Esophagus squamous epithelium (tissue), 5 donors: ENCODE data around the gene KIAA0319L. TPM values are rescaled to one million over a fixed set of nuclear protein-coding genes. Genes with fewer than 3 reads are reported as not detected.

ENCODE experiments used
- DNase-seq: peaks from one replicate; lab custom pipeline; 2025; lab: John Stamatoyannopoulos, UW
- H3K27ac ChIP-seq, 4 donors: fragments of 200-600 bp; sonication (generic); one replicate each; pipeline ENCODE4 v1.5.1; 2016 to 2019; ENCODE audit warnings: mild to moderate bottlenecking in 1 of 4
- H3K27me3 ChIP-seq, 4 donors: fragments of 200-600 bp; sonication (generic); 1 replicate in 3 of 4; 2 replicates in 1 of 4; pipeline versions ENCODE4 v1.5.1 to v1.6.0; 2017 to 2021; ENCODE audit warnings: antibody characterized with exemption in 1 of 4
- H3K36me3 ChIP-seq, 3 donors: fragments of 200-600 bp; sonication (generic); one replicate each; pipeline ENCODE4 v1.5.1; 2016 to 2019
- H3K4me1 ChIP-seq, 3 donors: fragments of 200-600 bp; sonication (generic); one replicate each; pipeline ENCODE4 v1.5.1; 2017 to 2019
- H3K4me3 ChIP-seq, 4 donors: fragments of 200-600 bp; sonication (generic); 1 replicate in 3 of 4; 2 replicates in 1 of 4; pipeline ENCODE4 v1.5.1; 2016 to 2019; ENCODE audit warnings: mild to moderate bottlenecking in 2 of 4, moderate library complexity in 1 of 4
- H3K9me3 ChIP-seq, 3 donors: fragments of 200-600 bp; sonication (generic); one replicate each; pipeline ENCODE4 v1.5.1; 2016 to 2019
- POLR2A ChIP-seq, 4 donors: fragments of 450-650 bp; IDR thresholded peaks; one replicate each; pipeline ENCODE4 v1.6.1; 2017; ENCODE audit warnings: antibody characterized with exemption in 4 of 4, mild to moderate bottlenecking in 4 of 4, moderate library complexity in 3 of 4
- WGBS, 2 donors: methylation state at CpG; one replicate each; pipeline ENCODE4 v1.1.5; 2018; 5-methylcytosine and 5-hydroxymethylcytosine counted together
- intact Hi-C: fragments of 100-400 bp; cut with DNase I; formaldehyde crosslinking; loops from one replicate; pipeline ENCODE4 v1.15.0; 2022
- total RNA-seq, 4 donors: library from RNA; depleted of rRNA; stranded (reverse); fragments of >200 nt; gene quantifications; one replicate each; pipeline ENCODE4 v1.1.0, GENCODE V29; 2016
- TF ChIP-seq, protein P1 (sequence below), 6 experiments: fragments of 450-650 bp in 4 of 6; fragments of 200-600 bp in 2 of 6; sonication (generic) in 2 of 6; IDR thresholded peaks; one replicate each; pipeline ENCODE4 v1.5.1; 2016 to 2019; ENCODE audit warnings: antibody characterized with exemption in 6 of 6, mild to moderate bottlenecking in 4 of 6, moderate library complexity in 4 of 6
- donor health status: DM: yes; HTN: yes; CAD: no.

Gene KIAA0319L
- total RNA-seq, 4 donors from 2014 or later: 24.8 to 53.4 (median 28.4) TPM

DNA sequence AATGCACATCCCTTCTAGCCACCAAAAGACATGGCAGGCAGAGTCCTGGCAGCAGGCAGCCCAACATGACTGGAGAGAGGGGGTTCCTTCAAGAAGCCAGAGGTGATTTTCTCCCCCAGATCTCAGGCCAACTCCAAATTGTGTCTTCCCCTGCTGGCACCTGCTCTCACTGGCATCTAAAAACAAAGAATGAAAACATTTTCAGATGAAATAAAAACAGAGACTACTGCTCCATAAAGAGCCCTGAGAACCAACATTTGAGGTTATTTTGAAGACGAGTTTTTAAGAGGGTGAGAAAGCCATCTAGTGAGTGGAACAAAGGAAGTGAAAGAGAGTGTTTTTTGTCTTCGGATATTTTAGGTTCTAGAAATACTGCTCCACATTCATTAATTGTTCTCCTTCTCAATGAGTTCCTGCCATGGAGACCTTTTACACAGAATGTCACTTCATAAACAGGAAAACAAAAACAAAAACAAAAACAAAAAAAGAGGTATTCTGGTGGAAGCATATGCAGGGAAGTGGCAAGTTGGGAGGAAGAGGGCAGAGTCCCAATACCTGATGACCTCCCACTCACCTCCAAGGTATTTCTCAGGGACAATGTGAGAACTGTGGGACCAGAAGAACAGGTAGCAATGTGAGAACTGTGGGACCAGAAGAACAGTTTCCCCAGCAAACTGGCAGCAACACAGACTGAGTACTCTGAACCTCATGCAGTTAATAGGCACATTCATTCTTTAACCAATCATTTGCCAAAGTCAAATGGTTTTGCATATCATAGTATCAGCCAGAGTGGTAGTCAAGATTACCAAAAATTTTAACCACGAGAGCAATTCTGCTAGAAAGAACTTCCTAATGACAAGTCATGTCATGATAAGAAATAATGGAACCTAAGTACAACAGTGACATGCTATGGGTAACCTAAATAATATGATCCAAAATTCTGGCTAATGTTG lies 50.0 kb downstream of the KIAA0319L start:
- intact Hi-C loops: no loop called here
- H3K4me3 ChIP-seq: no peak overlapping the region
- peaks cover 0 to 10% (median 0%) of the 10 kb centered on the region in 3 donors for H3K36me3 ChIP-seq
- peak overlapping the region in 2 of 4 donors; percentile 1 to 45 for H3K27ac ChIP-seq
- no peak for DNase-seq
- no peaks in the 10 kb centered on the region for H3K9me3 ChIP-seq
- no peaks in the 10 kb centered on the region for H3K27me3 ChIP-seq
- H3K4me1 ChIP-seq: peaks cover 6 to 43% (median 22%) of the 10 kb centered on the region in 3 donors
- TF ChIP-seq, protein P1, sequence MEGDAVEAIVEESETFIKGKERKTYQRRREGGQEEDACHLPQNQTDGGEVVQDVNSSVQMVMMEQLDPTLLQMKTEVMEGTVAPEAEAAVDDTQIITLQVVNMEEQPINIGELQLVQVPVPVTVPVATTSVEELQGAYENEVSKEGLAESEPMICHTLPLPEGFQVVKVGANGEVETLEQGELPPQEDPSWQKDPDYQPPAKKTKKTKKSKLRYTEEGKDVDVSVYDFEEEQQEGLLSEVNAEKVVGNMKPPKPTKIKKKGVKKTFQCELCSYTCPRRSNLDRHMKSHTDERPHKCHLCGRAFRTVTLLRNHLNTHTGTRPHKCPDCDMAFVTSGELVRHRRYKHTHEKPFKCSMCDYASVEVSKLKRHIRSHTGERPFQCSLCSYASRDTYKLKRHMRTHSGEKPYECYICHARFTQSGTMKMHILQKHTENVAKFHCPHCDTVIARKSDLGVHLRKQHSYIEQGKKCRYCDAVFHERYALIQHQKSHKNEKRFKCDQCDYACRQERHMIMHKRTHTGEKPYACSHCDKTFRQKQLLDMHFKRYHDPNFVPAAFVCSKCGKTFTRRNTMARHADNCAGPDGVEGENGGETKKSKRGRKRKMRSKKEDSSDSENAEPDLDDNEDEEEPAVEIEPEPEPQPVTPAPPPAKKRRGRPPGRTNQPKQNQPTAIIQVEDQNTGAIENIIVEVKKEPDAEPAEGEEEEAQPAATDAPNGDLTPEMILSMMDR (IDR thresholded peaks at IDR 0.05): no peak
- TF ChIP-seq POLR2A (IDR thresholded peaks at IDR 0.05): no peak
- WGBS, 2 donors: 55 to 57% methylated on average over 3 of the region's 3 CpGs

DNA sequence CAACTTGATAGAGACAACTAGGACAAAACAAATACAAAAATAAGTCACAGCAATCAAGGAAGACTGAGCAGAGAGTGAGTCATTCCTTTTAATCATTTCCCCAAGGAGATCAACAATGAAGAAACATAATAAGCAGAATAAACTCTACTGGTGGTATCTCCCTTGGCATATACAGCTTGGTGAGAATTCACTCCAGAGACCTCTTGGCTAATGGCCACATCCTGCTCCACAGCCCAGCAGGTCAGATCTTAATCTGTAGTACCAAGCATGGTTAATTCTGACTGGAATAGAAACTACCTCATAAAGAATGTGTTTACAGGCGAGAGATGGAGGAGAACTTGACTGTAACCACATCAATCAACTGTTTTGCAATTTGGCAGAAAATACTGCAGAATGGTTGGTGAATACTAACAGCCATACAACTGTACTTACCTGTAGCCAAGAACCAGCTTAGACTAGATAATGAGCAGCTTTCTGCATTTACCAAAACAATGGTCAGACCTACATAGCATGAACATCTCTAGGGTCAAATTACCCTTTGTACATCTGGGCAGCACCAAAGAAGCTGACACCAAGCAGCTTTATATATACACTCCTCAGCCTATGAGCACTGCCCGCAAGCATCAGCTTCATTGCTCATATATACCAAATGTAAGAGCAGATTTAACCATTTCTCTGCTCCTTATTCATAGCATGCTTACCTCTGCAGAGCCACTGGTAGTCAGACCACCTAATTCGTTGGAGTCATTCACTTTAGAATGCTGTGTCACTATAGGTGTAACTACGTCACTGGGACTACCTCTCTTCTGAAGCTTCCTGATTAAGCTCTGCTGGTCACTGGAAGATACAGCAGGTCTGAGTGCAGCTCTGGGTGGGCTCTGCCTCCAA lies 51.0 kb downstream of the KIAA0319L start:
- no peak for TF ChIP-seq POLR2A (IDR thresholded peaks at IDR 0.05)
- TF ChIP-seq, protein P1 (IDR thresholded peaks at IDR 0.05): no peak
- Histone ChIP-seq H3K27me3 (no peaks in the 10 kb centered on the region), H3K4me1 (peaks cover 6 to 43% (median 22%) of the 10 kb centered on the region in 3 donors), H3K27ac (peak overlapping the region in 2 of 4 donors; percentile 1 to 45), H3K9me3 (no peaks in the 10 kb centered on the region), H3K4me3 (no peak overlapping the region), H3K36me3 (peaks cover 0 to 10% (median 0%) of the 10 kb centered on the region in 3 donors)
- WGBS, 2 donors: 70 to 76% methylated on average over 4 of the region's 4 CpGs
- no peak for DNase-seq
- intact Hi-C loops: no loop called here

DNA sequence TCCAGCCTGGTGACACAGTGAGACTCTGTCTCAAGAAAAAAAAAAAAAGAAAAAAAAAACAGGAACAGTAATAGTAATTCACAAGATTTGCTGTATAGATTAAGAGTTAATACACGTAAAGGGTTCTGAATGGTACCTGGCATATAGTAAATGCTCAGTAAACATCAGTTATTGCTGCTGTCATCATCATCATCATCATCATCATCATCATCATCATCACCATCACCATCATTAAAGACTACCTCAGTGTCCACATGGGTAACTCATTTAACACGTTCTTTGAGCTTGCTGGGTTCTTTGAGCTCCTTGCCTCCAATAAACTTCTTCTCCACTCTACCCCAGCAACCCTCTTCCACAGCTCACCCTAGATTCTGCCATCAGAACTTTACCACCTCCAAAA lies 55.0 kb downstream of the KIAA0319L start:
- Histone ChIP-seq H3K27ac (no peak overlapping the region), H3K4me3 (no peak overlapping the region), H3K27me3 (no peaks in the 10 kb centered on the region), H3K9me3 (no peaks in the 10 kb centered on the region), H3K4me1 (peaks cover 6 to 27% (median 11%) of the 10 kb centered on the region in 3 donors), H3K36me3 (peaks cover 0 to 10% (median 0%) of the 10 kb centered on the region in 3 donors)
- 95 to 97% methylated on average over 2 of the region's 2 CpGs for WGBS, 2 donors
- DNase-seq: no peak
- intact Hi-C loops: no loop called here
- no peak for TF ChIP-seq POLR2A (IDR thresholded peaks at IDR 0.05)
- TF ChIP-seq, protein P1 (IDR thresholded peaks at IDR 0.05): no peak

DNA sequence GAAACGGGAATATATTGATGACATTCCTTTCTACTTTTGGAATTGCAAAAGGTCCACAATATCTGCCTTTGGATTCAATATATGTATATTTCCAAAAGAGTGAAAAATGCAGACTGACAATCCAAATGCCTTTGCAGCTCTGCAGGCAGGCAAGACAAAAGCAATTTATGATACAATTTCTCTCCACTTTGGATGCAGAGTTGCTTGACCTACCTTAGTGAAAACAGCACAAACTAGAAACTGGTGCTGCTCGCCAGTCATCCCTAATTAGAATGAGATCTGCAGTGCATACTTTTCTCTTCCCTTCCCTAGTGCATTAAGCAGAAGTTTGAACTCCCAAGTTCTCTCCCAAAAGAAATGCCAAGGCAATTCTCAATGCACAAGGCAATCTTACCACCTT lies 56.8 kb downstream of the KIAA0319L start:
- Histone ChIP-seq H3K9me3 (no peaks in the 10 kb centered on the region), H3K27ac (no peak overlapping the region), H3K4me3 (no peak overlapping the region), H3K4me1 (peaks cover 0 to 9% (median 0%) of the 10 kb centered on the region in 3 donors), H3K27me3 (no peaks in the 10 kb centered on the region), H3K36me3 (no peaks in the 10 kb centered on the region)
- intact Hi-C loops: no loop called here
- DNase-seq: no peak
- TF ChIP-seq, protein P1 (IDR thresholded peaks at IDR 0.05): no peak
- no peak for TF ChIP-seq POLR2A (IDR thresholded peaks at IDR 0.05)
- WGBS, 2 donors: 69 to 70% methylated on average over 2 of the region's 2 CpGs
